ENCODE data around the gene SLC39A9.

The SLC39A9 gene

GRCh38 chr14:69372146-69372545 is 26.3 kb upstream of the SLC39A9 start:
- Histone ChIP-seq H3K27ac (no peak overlapping the region), H3K27me3 (ENCODE audit: insufficient read depth, low read depth, severe bottlenecking) (no peaks in the 10 kb centered on the region), H3K4me3 (ENCODE audit: low read depth, low read length) (no peak overlapping the region), H3K36me3 (peaks cover 17% of the 10 kb centered on the region), H3K9me3 (ENCODE audit: severe bottlenecking) (no peaks in the 10 kb centered on the region)
- TF ChIP-seq, protein P1, sequence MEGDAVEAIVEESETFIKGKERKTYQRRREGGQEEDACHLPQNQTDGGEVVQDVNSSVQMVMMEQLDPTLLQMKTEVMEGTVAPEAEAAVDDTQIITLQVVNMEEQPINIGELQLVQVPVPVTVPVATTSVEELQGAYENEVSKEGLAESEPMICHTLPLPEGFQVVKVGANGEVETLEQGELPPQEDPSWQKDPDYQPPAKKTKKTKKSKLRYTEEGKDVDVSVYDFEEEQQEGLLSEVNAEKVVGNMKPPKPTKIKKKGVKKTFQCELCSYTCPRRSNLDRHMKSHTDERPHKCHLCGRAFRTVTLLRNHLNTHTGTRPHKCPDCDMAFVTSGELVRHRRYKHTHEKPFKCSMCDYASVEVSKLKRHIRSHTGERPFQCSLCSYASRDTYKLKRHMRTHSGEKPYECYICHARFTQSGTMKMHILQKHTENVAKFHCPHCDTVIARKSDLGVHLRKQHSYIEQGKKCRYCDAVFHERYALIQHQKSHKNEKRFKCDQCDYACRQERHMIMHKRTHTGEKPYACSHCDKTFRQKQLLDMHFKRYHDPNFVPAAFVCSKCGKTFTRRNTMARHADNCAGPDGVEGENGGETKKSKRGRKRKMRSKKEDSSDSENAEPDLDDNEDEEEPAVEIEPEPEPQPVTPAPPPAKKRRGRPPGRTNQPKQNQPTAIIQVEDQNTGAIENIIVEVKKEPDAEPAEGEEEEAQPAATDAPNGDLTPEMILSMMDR (IDR thresholded peaks at IDR 0.05; ENCODE audit: low read depth, low read length) = no peak
- no peak for DNase-seq

- Histone ChIP-seq H3K4me3 (ENCODE audit: low read depth, low read length) (no peak overlapping the region), H3K36me3 (peaks cover 25% of the 10 kb centered on the region)
Observed at GRCh38 chr14:69373104-69373503, 25.4 kb upstream of the SLC39A9 start.

GRCh38 chr14:69374235-69374634 is 24.3 kb upstream of the SLC39A9 start:
- no peak overlapping the region for H3K27ac ChIP-seq
- H3K4me3 ChIP-seq (ENCODE audit: low read depth, low read length) = no peak overlapping the region
- peaks cover 34% of the 10 kb centered on the region for H3K36me3 ChIP-seq
- no peaks in the 10 kb centered on the region for H3K9me3 ChIP-seq (ENCODE audit: severe bottlenecking)
- TF ChIP-seq, protein P1 (IDR thresholded peaks at IDR 0.05; ENCODE audit: low read depth, low read length) = no peak
- no peaks in the 10 kb centered on the region for H3K27me3 ChIP-seq (ENCODE audit: insufficient read depth, low read depth, severe bottlenecking)
- no peak for DNase-seq

More at GRCh38 chr14:69373104-69373503, 25.4 kb upstream of the SLC39A9 start:
- Histone ChIP-seq H3K9me3 (ENCODE audit: severe bottlenecking) (no peaks in the 10 kb centered on the region), H3K27ac (no peak overlapping the region), H3K27me3 (ENCODE audit: insufficient read depth, low read depth, severe bottlenecking) (no peaks in the 10 kb centered on the region)
- TF ChIP-seq, protein P1 (IDR thresholded peaks at IDR 0.05; ENCODE audit: low read depth, low read length) = no peak
- DNase-seq = no peak

GRCh38 chr14:69375182-69375581 is 23.3 kb upstream of the SLC39A9 start:
- TF ChIP-seq, protein P1 (IDR thresholded peaks at IDR 0.05; ENCODE audit: low read depth, low read length) = no peak
- no peak overlapping the region for H3K27ac ChIP-seq
- peaks cover 39% of the 10 kb centered on the region for H3K36me3 ChIP-seq
- no peaks in the 10 kb centered on the region for H3K9me3 ChIP-seq (ENCODE audit: severe bottlenecking)
- no peaks in the 10 kb centered on the region for H3K27me3 ChIP-seq (ENCODE audit: insufficient read depth, low read depth, severe bottlenecking)
- no peak overlapping the region for H3K4me3 ChIP-seq (ENCODE audit: low read depth, low read length)
- DNase-seq = no peak

DNA sequence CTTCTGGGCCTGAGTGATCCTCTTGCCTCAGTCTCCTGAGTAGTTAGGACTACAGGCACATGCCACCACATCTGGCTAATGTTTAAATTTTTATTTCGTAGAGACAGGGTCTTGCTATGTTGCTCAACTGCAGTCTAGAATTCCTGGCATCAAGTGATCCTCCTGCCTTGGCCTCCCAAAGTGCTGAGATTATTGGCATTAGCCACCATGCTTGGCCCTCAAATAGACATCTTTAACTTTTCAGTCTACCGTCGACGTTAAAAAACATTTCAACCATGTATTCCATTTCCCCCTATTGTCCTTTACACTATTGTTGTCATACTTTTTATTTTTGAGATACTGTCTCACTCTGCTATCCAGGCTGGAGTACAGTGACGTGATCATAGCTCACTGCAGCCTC is 22.8 kb upstream of the SLC39A9 start:
- no peak overlapping the region for H3K27ac ChIP-seq
- no peak overlapping the region for H3K4me3 ChIP-seq (ENCODE audit: low read depth, low read length)
- no peaks in the 10 kb centered on the region for H3K27me3 ChIP-seq (ENCODE audit: insufficient read depth, low read depth, severe bottlenecking)
- H3K9me3 ChIP-seq (ENCODE audit: severe bottlenecking) = no peaks in the 10 kb centered on the region
- DNase-seq = no peak
- peaks cover 43% of the 10 kb centered on the region for H3K36me3 ChIP-seq
- TF ChIP-seq, protein P1 (IDR thresholded peaks at IDR 0.05; ENCODE audit: low read depth, low read length) = no peak

GRCh38 chr14:69376439-69376838 is 22.1 kb upstream of the SLC39A9 start:
- H3K27me3 ChIP-seq (ENCODE audit: insufficient read depth, low read depth, severe bottlenecking) = no peaks in the 10 kb centered on the region
- H3K27ac ChIP-seq = no peak overlapping the region
- no peak for DNase-seq
- H3K36me3 ChIP-seq = peaks cover 47% of the 10 kb centered on the region
- TF ChIP-seq, protein P1 (IDR thresholded peaks at IDR 0.05; ENCODE audit: low read depth, low read length) = no peak
- H3K4me3 ChIP-seq (ENCODE audit: low read depth, low read length) = no peak overlapping the region
- H3K9me3 ChIP-seq (ENCODE audit: severe bottlenecking) = no peaks in the 10 kb centered on the region

All from WERI-Rb-1 (cell line).